ENCODE results near the gene MBD5.

Gene MBD5

GRCh38 chr2:148554459-148555247 lies 533.8 kb downstream of the MBD5 start:
- no peak for DNase-seq

DNA sequence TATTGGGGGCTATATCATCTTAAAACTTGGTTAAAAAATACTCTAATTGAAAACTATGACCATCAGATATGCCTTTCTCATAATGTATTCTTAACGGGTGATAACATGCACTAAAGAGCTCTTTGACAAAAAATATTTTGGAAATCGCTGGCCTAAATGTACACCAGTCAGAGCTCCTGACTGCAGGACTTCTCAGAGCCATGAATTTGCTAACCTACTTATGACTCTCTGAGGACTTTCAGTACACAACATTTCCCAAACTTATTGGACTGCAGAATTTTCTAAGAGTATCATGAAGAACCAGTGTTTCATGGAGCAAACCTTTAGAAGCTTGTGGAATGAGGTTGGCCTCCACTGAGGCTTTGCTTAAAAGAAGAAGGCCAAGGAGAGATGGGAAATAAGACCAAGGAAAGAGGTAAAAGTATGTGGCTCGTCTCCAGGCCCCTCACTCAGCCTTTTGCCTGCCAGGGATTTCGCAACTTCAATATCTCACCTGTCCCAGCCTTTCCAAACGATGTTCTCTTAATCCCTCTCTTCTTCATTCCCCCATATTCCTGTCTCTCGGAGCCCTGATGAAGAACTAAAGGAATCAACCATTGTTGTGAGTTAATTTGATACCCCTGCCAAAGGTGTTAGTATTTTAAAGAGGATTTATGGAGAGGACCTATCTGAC lies 534.9 kb downstream of the MBD5 start:
- no peak for DNase-seq

GRCh38 chr2:148557844-148558436 lies 537.0 kb downstream of the MBD5 start:
- no peak for DNase-seq

DNA sequence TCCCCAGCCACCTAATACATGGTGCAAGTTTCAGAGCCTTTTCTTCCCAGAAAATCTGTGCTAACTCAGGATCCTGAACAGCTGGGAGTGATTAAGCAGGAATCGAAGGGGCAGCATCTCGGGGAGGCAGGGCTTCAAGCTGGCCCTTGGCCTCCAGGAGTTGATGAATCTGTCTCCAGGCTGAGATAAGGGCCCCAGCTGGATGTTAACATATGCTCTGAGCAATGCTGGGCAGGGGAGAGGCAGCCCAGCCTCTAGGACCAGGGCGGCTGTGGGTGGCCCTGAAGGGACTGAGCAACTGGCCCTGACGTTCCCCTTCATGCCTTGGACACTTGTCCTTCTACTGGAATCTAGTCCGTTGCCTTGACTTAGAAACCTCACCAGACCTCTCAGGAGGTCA lies 539.6 kb downstream of the MBD5 start:
- DNase-seq: no peak

- DNase-seq: no peak
Measured at GRCh38 chr2:148561389-148561788, 540.5 kb downstream of the MBD5 start.

DNA sequence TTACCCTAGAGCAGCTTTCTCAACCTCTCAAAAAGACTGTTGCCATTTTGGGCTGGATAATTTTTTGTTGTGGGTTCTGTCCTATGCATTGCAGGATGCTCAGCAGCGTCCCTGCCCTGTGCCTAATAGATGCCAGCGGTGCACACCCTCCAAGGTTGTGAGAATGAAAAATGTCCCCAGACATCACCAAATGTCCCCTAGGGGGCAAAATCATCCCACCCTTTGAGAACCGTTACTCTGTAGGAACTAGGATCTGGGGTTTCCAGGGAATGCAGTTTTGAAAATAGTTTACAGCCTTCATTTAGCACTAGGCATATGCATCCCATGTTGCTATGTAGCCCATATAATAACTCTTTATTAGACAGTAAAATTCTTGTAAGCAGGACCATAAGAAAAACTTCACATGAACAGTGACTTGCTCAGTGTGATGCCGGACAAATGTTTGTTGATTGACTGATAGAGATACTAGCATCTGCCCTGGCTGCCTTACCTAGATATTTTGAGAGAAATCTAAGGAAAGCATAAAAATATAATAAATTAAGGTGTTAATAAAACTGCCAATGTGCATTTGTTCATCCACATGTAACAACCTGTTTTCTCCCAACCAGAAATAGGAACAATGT lies 544.5 kb downstream of the MBD5 start:
- no peak for DNase-seq

All from stimulated activated naive CD4-positive, alpha-beta T cell (primary cell).